Lower lobe of right lung (tissue), 2 donors: ENCODE data around the gene BTC. TPM values are rescaled to one million over a fixed set of nuclear protein-coding genes. Genes with fewer than 3 reads are reported as not detected.

Source experiments
- ATAC-seq, 2 donors: fragments of 200-7000 bp; cut with Tn5 transposase; one replicate each; pipeline ENCODE4 v1.9.1; 2020 to 2022; ENCODE audit warnings: mild to moderate bottlenecking in 2 of 2, moderate library complexity in 2 of 2
- DNase-seq: peaks from one replicate; pipeline ENCODE4 v3.0.0-alpha.2; 2020
- H3K27ac ChIP-seq: fragments of 200-600 bp; one replicate; pipeline ENCODE4 v1.8.0; 2022
- H3K27me3 ChIP-seq: fragments of 200-600 bp; one replicate; pipeline ENCODE4 v1.8.0; 2022; ENCODE audit warnings: low read depth
- H3K36me3 ChIP-seq: fragments of 200-600 bp; one replicate; pipeline ENCODE4 v1.8.0; 2022; ENCODE audit warnings: mild to moderate bottlenecking
- H3K4me1 ChIP-seq: fragments of 200-600 bp; one replicate; pipeline ENCODE4 v1.8.0; 2022
- H3K4me3 ChIP-seq: fragments of 200-600 bp; one replicate; pipeline ENCODE4 v1.8.0; 2022; ENCODE audit warnings: mild to moderate bottlenecking
- H3K9me3 ChIP-seq: fragments of 200-600 bp; one replicate; pipeline ENCODE4 v1.8.0; 2022
- intact Hi-C: fragments of 100-400 bp; cut with DNase I; formaldehyde crosslinking; loops from one replicate; pipeline ENCODE4 v1.11.0; 2022
- long read RNA-seq: library from polyadenylated mRNA; unstranded; transcript quantifications from one replicate; pipeline ENCODE4 v2.0.0, GENCODE V29; 2021
- total RNA-seq: library from RNA; stranded (reverse); fragmentation: NEBNext Ultra II Directional; extraction: Animal tissue kit (Norgen Biotek cat#: 25700); gene quantifications from one replicate; pipeline ENCODE4 v1.2.1, GENCODE V29; 2021
- TF ChIP-seq, protein P1 (sequence below): fragments of 200-600 bp; IDR thresholded peaks from one replicate; pipeline ENCODE4 v1.8.0; 2022; ENCODE audit warnings: antibody characterized with exemption, mild to moderate bottlenecking
- donor health status: DM: no; HTN: yes; CAD: no; lungs with severe emphysema.

Gene BTC, protein sequence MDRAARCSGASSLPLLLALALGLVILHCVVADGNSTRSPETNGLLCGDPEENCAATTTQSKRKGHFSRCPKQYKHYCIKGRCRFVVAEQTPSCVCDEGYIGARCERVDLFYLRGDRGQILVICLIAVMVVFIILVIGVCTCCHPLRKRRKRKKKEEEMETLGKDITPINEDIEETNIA
- total RNA-seq = 2.9 TPM
- long read RNA-seq, partial matches to known transcripts = 2 of 8 reads
- long read RNA-seq, other reads (novel, unspliced or antisense) = 4 of 8 reads

DNA sequence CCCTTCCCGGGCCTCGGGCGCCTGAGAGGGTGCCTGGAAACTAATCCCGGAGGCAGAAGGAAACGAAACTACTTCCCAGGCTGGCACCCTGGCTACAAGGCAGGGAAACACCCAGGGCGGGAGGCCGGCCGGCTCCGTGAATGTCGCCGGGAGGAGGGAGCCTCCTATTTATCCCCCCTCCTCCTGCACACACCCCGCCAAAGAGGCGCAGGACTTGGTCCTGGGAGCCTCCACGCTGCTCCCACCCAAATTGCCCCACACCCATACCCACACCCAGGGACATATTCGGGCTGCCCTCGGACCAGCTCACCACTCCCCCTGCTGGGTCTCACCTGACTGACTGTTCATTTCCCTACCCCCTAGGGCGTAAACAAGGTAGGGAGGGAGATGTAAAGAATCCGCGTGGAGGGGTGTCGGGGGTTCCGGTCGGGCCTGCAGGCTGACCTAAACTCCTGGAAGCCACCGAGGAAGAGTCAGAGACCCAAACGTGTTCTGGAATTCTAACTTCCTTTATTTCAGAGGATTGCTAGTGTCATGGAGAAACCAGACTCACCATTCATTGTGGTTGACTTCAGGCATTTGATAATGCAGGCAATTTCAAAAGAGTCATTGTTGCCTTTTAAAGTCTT is at the start of gene BTC:
BTC (minus strand) TSS at position 142 of the 629 bp plus-strand sequence. CDS start 198 bp downstream, outside the sequence.
- intact Hi-C loops = no loop called here
- TF ChIP-seq, protein P1, sequence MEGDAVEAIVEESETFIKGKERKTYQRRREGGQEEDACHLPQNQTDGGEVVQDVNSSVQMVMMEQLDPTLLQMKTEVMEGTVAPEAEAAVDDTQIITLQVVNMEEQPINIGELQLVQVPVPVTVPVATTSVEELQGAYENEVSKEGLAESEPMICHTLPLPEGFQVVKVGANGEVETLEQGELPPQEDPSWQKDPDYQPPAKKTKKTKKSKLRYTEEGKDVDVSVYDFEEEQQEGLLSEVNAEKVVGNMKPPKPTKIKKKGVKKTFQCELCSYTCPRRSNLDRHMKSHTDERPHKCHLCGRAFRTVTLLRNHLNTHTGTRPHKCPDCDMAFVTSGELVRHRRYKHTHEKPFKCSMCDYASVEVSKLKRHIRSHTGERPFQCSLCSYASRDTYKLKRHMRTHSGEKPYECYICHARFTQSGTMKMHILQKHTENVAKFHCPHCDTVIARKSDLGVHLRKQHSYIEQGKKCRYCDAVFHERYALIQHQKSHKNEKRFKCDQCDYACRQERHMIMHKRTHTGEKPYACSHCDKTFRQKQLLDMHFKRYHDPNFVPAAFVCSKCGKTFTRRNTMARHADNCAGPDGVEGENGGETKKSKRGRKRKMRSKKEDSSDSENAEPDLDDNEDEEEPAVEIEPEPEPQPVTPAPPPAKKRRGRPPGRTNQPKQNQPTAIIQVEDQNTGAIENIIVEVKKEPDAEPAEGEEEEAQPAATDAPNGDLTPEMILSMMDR = peak; percentile 22
- DNase-seq = peak; percentile 72
- no peaks in the 10 kb centered on the region for H3K36me3 ChIP-seq
- no peaks in the 10 kb centered on the region for H3K9me3 ChIP-seq
- H3K27me3 ChIP-seq = peaks cover 10% of the 10 kb centered on the region
- H3K4me3 ChIP-seq = peak within 1 kb of the TSS; percentile 60
- ATAC-seq = peak; percentile 93 to 94
- peak within 1 kb of the TSS; percentile 88 for H3K27ac ChIP-seq
- H3K4me1 ChIP-seq = peaks cover 13% of the 10 kb centered on the region

DNA sequence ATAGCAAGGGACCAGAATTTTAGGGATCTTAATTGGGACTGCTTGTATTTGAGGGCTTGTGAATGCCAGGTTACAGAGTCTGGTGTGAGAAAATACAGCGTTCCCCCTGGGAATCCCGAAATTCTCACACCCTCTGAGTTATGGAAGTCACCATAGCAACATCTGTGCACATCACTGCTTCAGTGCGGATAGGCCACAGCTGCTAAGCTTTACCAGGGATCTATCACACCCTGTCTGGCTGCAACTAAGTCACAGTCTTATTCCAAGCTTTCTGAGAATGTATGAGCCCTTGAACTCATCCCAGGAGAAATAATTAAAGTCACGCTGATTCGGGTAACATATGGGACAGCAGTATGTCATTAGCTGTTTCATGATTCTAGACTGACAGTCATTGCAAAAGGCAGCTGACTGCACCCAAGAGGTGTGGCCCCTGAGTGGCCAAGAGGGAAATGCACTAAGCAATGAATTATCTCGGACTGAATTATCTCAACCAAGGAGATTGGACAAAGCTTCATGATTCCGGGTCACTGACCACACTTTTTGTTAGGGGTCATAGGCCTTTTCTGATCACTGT is 46.7 kb upstream of the BTC start:
- Histone ChIP-seq H3K36me3 (no peaks in the 10 kb centered on the region), H3K4me1 (no peaks in the 10 kb centered on the region), H3K27me3 (no peaks in the 10 kb centered on the region), H3K27ac (no peak overlapping the region), H3K4me3 (no peak overlapping the region), H3K9me3 (no peaks in the 10 kb centered on the region)
- intact Hi-C loops = no loop called here
- no peak for DNase-seq
- TF ChIP-seq, protein P1 = no peak
- ATAC-seq = no peak

DNA sequence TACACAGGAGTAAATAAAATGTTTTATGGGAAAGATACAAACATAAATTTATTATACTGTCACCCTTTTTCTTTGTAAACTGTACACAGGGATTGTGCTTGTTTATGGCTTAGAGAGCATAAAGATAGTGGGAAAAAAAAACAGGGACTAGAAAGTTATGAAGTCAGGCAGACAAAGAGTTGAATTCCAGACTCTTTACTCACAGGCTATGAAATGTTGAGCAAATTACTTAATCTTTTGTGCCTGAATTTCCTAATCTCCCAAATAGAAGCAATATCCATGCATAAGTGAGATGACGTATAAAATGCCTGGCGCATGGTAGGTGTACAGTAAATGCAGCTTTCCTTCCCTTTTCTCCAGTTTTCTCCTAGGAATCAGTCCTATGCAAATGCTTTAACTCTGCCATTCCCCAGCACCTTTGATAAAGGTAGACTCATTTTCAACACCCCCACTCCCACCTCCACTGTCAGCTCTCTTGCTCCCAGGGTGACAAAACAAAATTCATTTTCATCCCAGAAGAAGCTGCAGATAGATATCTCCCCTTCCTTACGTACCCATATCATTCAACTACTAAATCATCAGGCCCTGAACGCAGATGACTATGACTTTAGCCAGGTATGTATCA is 44.5 kb upstream of the BTC start:
- no peaks in the 10 kb centered on the region for H3K36me3 ChIP-seq
- ATAC-seq (no peak), DNase-seq (no peak)
- no peaks in the 10 kb centered on the region for H3K27me3 ChIP-seq
- H3K9me3 ChIP-seq = no peaks in the 10 kb centered on the region
- no peaks in the 10 kb centered on the region for H3K4me1 ChIP-seq
- intact Hi-C loops = no loop called here
- H3K4me3 ChIP-seq = no peak overlapping the region
- H3K27ac ChIP-seq = no peak overlapping the region
- TF ChIP-seq, protein P1 = no peak

DNA sequence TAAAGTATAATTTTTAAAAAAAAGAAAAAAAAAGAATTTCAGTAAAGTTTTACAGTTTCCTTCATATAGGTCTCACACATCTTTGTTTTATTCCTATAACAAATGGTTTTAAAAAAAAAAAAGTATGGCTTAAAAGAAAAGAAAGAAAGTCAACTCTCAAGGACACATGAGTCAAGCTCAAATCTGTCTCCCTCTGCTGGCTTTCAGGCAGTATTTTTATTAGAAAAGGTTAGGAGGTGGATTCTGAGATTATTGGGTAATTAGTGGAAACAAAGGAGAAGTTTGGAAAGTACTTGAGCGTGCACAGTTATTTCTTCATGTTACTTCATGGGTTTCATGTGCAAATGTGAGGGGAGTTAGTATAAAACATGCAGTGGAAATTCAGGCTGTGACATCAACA is 36.6 kb upstream of the BTC start:
- H3K27me3 ChIP-seq = no peaks in the 10 kb centered on the region

DNA sequence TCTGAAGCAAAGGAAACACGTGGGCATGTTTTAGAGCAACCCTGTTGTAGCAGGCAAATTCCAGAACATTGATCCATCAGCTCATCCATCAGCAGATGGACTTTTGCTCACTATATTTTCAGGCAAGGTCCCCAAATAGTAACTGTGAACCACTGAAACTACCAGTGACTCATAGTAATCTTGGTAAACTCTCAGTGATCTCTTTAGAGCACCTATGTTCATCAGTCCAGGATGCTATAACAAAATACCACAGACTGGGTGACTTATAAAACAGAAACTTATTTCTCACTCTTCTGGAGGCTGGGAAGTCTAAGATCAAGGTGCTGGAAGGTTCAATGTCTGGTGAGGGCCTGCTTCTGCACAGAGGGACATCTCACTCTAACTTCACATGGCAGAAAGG is 28.9 kb upstream of the BTC start:
- TF ChIP-seq, protein P1 = no peak
- no peak for DNase-seq
- Histone ChIP-seq H3K4me1 (no peaks in the 10 kb centered on the region), H3K36me3 (no peaks in the 10 kb centered on the region), H3K9me3 (no peaks in the 10 kb centered on the region), H3K27me3 (no peaks in the 10 kb centered on the region), H3K27ac (no peak overlapping the region), H3K4me3 (no peak overlapping the region)
- intact Hi-C loops = no loop called here
- ATAC-seq = no peak

More for the DNA sequence above, 36.6 kb upstream of the BTC start:
- DNase-seq = no peak
- TF ChIP-seq, protein P1 = no peak
- Histone ChIP-seq H3K36me3 (no peaks in the 10 kb centered on the region), H3K9me3 (no peaks in the 10 kb centered on the region), H3K4me3 (no peak overlapping the region), H3K4me1 (no peaks in the 10 kb centered on the region), H3K27ac (no peak overlapping the region)
- intact Hi-C loops = no loop called here
- no peak for ATAC-seq
